ENCODE results near the gene HDAC11. TPM values are rescaled to one million over a fixed set of nuclear protein-coding genes. Genes with fewer than 3 reads are reported as not detected.

HDAC11 gene
- total RNA-seq, 1 donor from 2014 or later: 8.8 TPM

DNA sequence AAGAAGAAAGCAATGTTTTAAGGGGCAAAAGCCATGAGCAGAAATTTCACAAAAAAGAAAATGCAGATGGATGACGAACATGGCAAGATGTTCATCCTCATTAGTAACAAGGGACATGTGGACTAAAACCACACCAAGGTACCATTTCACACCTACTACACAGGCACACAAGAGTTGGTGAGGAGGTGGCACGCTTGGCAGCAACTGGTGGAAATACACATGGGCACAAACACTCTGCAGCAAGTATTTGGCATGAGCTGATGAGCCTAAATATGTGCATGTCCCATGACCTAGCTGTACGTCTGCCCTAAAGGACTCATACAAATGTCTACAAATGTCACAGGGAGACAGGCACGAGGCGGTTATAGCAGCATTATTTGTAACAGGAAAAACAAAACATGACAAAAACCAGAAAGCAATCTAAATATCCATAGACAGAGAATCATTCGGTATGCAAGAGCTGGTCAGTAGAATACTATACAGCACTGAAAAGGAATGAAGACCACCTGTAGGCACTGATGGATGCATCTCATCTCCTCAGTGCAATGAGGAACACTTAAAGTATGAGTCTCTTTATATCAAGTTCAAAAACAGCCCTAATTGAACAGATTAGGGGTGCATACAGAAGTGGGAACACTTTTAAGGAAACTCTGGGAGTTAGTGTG lies 57.3 kb downstream of the HDAC11 start:
- TF ChIP-seq CTCF (conservative IDR thresholded peaks at IDR 0.05; ENCODE audit: low read depth, low read length): no peak
- H3K4me3 ChIP-seq (ENCODE audit: low read depth, low read length): no peak overlapping the region
- no peak for DNase-seq (ENCODE audit: low read depth)

- H3K4me3 ChIP-seq (ENCODE audit: low read depth, low read length): no peak overlapping the region
- DNase-seq (ENCODE audit: low read depth): peak; percentile 22
- TF ChIP-seq CTCF (conservative IDR thresholded peaks at IDR 0.05; ENCODE audit: low read depth, low read length): no peak
Observed at GRCh38 chr3:13537909-13538296, 57.8 kb downstream of the HDAC11 start.

GRCh38 chr3:13538520-13539291 lies 58.6 kb downstream of the HDAC11 start:
- DNase-seq (ENCODE audit: low read depth): no peak
- no peak overlapping the region for H3K4me3 ChIP-seq (ENCODE audit: low read depth, low read length)
- TF ChIP-seq CTCF (conservative IDR thresholded peaks at IDR 0.05; ENCODE audit: low read depth, low read length): no peak

DNA sequence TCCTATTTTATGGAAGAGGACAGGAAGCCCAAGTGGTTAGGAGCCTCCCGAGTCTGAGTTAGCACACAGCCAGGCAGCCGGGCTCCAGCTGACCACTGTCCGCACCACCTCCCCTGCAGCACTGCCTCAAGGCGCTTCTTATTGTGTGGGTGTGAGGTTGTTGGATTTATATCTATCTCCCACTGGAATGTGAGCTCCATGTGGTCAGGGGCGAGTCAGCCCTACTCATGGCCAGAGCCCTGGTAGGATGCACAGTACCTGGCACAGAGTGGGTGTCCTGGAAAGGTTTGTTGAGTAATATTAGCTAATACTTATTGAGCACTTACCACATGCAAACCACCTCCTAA lies 59.2 kb downstream of the HDAC11 start:
- no peak for DNase-seq (ENCODE audit: low read depth)
- no peak for TF ChIP-seq CTCF (conservative IDR thresholded peaks at IDR 0.05; ENCODE audit: low read depth, low read length)
- no peak overlapping the region for H3K4me3 ChIP-seq (ENCODE audit: low read depth, low read length)

- no peak for TF ChIP-seq CTCF (conservative IDR thresholded peaks at IDR 0.05; ENCODE audit: low read depth, low read length)
- H3K4me3 ChIP-seq (ENCODE audit: low read depth, low read length): no peak overlapping the region
- no peak for DNase-seq (ENCODE audit: low read depth)
Observed at GRCh38 chr3:13539671-13540070, 59.6 kb downstream of the HDAC11 start.

GRCh38 chr3:13540297-13540995 lies 60.3 kb downstream of the HDAC11 start:
- TF ChIP-seq CTCF (conservative IDR thresholded peaks at IDR 0.05; ENCODE audit: low read depth, low read length): no peak
- no peak for DNase-seq (ENCODE audit: low read depth)
- no peak overlapping the region for H3K4me3 ChIP-seq (ENCODE audit: low read depth, low read length)
